IgD-negative memory B cell (primary cell): Measurements from ENCODE around the gene ATP7B. TPM values are rescaled to one million over a fixed set of nuclear protein-coding genes. Genes with fewer than 3 reads are reported as not detected.
"Not testable (repeated sequence)": the region's sequence is repeated elsewhere in the genome, so short reads cannot be mapped to it uniquely, and the experiment has no call there.

Experiments used
- H3K27ac Mint-ChIP-seq, 3 donors: one replicate each; pipeline ENCODE4 v1.8.0; 2020 to 2022; ENCODE audit warnings: mild to moderate bottlenecking in 3 of 3, mixed read lengths in 3 of 3, moderate library complexity in 1 of 3
- H3K27me3 Mint-ChIP-seq: one replicate; pipeline ENCODE4 v1.8.0; 2021; ENCODE audit warnings: mixed read lengths
- H3K36me3 Mint-ChIP-seq: one replicate; pipeline ENCODE4 v1.8.0; 2020; ENCODE audit warnings: mild to moderate bottlenecking, mixed read lengths
- H3K4me1 Mint-ChIP-seq, 3 donors: one replicate each; pipeline ENCODE4 v1.8.0; 2020 to 2022; ENCODE audit warnings: mixed read lengths in 3 of 3, mild to moderate bottlenecking in 1 of 3
- H3K4me3 Mint-ChIP-seq, 4 donors: one replicate each; pipeline ENCODE4 v1.8.0; 2020 to 2022; ENCODE audit warnings: mild to moderate bottlenecking in 4 of 4, mixed read lengths in 4 of 4, moderate library complexity in 3 of 4
- H3K9me3 Mint-ChIP-seq, 3 donors: one replicate each; pipeline ENCODE4 v1.8.0; 2020 to 2021; ENCODE audit warnings: mixed read lengths in 3 of 3, mild to moderate bottlenecking in 1 of 3
- polyA plus RNA-seq: library from polyadenylated mRNA; unstranded; fragments of 300-500 nt; fragmentation: Illumina TruSeq; gene quantifications from one replicate; pipeline ENCODE4 v1.2.3, GENCODE V29; 2021

The ATP7B gene
- polyA plus RNA-seq = not detected

- no peaks in the 10 kb centered on the region for H3K36me3 Mint-ChIP-seq
- peak within 1 kb of the TSS; percentile 61 to 89 (median 83) for H3K27ac Mint-ChIP-seq
- peaks cover 16% of the 10 kb centered on the region for H3K27me3 Mint-ChIP-seq
- H3K4me1 Mint-ChIP-seq = peaks cover 14 to 18% (median 16%) of the 10 kb centered on the region in 3 donors
- H3K9me3 Mint-ChIP-seq = no peaks in the 10 kb centered on the region
- peak within 1 kb of the TSS; percentile 97 to 100 (median 99) for H3K4me3 Mint-ChIP-seq
These were observed at the start of gene ATP7B for GRCh38 chr13:52010890-52011631. TSS of gene ATP7B (minus strand) at chr13:52011450. CDS start at chr13:52011337, 113 bp downstream.

GRCh38 chr13:52053460-52053859 lies 42.2 kb upstream of the ATP7B start:
- H3K27ac Mint-ChIP-seq = no peak overlapping the region
- no peak overlapping the region for H3K4me3 Mint-ChIP-seq
- no peaks in the 10 kb centered on the region for H3K4me1 Mint-ChIP-seq
- peaks cover 1% of the 10 kb centered on the region for H3K36me3 Mint-ChIP-seq
- no peaks in the 10 kb centered on the region for H3K27me3 Mint-ChIP-seq
- peaks cover 7 to 16% (median 7%) of the 10 kb centered on the region in 3 donors for H3K9me3 Mint-ChIP-seq

GRCh38 chr13:52051400-52051799 lies 40.1 kb upstream of the ATP7B start:
- no peaks in the 10 kb centered on the region for H3K4me1 Mint-ChIP-seq

GRCh38 chr13:52048516-52048915 lies 37.3 kb upstream of the ATP7B start:
- no peak overlapping the region for H3K4me3 Mint-ChIP-seq
- peaks cover 4% of the 10 kb centered on the region for H3K36me3 Mint-ChIP-seq
- peaks cover 8 to 15% (median 11%) of the 10 kb centered on the region in 3 donors for H3K9me3 Mint-ChIP-seq
- H3K27ac Mint-ChIP-seq = no peak overlapping the region
- no peaks in the 10 kb centered on the region for H3K27me3 Mint-ChIP-seq
- no peaks in the 10 kb centered on the region for H3K4me1 Mint-ChIP-seq

More at GRCh38 chr13:52051400-52051799, 40.1 kb upstream of the ATP7B start:
- no peaks in the 10 kb centered on the region for H3K27me3 Mint-ChIP-seq
- peaks cover 7 to 16% (median 7%) of the 10 kb centered on the region in 3 donors for H3K9me3 Mint-ChIP-seq
- no peak overlapping the region for H3K27ac Mint-ChIP-seq
- peaks cover 1% of the 10 kb centered on the region for H3K36me3 Mint-ChIP-seq
- H3K4me3 Mint-ChIP-seq = no peak overlapping the region

GRCh38 chr13:52047463-52047862 lies 36.2 kb upstream of the ATP7B start:
- Mint-ChIP-seq H3K4me3 (no peak overlapping the region), H3K4me1 (no peaks in the 10 kb centered on the region), H3K36me3 (peaks cover 4% of the 10 kb centered on the region), H3K27me3 (no peaks in the 10 kb centered on the region), H3K27ac (no peak overlapping the region), H3K9me3 (peaks cover 6 to 15% (median 9%) of the 10 kb centered on the region in 3 donors)

- peaks cover 2 to 11% (median 2%) of the 10 kb centered on the region in 3 donors for H3K9me3 Mint-ChIP-seq
- H3K4me1 Mint-ChIP-seq = peaks cover 0 to 1% (median 0%) of the 10 kb centered on the region in 3 donors
- no peak overlapping the region for H3K27ac Mint-ChIP-seq
- H3K27me3 Mint-ChIP-seq = no peaks in the 10 kb centered on the region
- peaks cover 8% of the 10 kb centered on the region for H3K36me3 Mint-ChIP-seq
- H3K4me3 Mint-ChIP-seq = no peak overlapping the region
These were observed 32.4 kb upstream of the ATP7B start for GRCh38 chr13:52043675-52044074.

GRCh38 chr13:52036037-52036436 lies 24.8 kb upstream of the ATP7B start:
- Mint-ChIP-seq H3K4me3 (no peak overlapping the region), H3K36me3 (peaks cover 6% of the 10 kb centered on the region), H3K27ac (no peak overlapping the region), H3K4me1 (peaks cover 2 to 14% (median 6%) of the 10 kb centered on the region in 3 donors), H3K27me3 (no peaks in the 10 kb centered on the region), H3K9me3 (peaks cover 0 to 3% (median 0%) of the 10 kb centered on the region in 3 donors)

GRCh38 chr13:52034616-52035226 lies 23.5 kb upstream of the ATP7B start:
- Mint-ChIP-seq H3K4me3 (no peak overlapping the region), H3K27ac (no peak overlapping the region), H3K27me3 (no peaks in the 10 kb centered on the region), H3K9me3 (no peaks in the 10 kb centered on the region), H3K4me1 (peaks cover 2 to 21% (median 6%) of the 10 kb centered on the region in 3 donors), H3K36me3 (peaks cover 9% of the 10 kb centered on the region)

- peaks cover 2 to 21% (median 5%) of the 10 kb centered on the region in 3 donors for H3K4me1 Mint-ChIP-seq
- H3K36me3 Mint-ChIP-seq = peaks cover 11% of the 10 kb centered on the region
- H3K27me3 Mint-ChIP-seq = no peaks in the 10 kb centered on the region
- H3K4me3 Mint-ChIP-seq = no peak overlapping the region
- H3K9me3 Mint-ChIP-seq = no peaks in the 10 kb centered on the region
- H3K27ac Mint-ChIP-seq = no peak overlapping the region
These were observed 21.8 kb upstream of the ATP7B start for GRCh38 chr13:52033039-52033438.

- H3K36me3 Mint-ChIP-seq = peaks cover 15% of the 10 kb centered on the region
These were observed 19.2 kb upstream of the ATP7B start for GRCh38 chr13:52030401-52030800.

GRCh38 chr13:52029569-52029968 lies 18.3 kb upstream of the ATP7B start:
- no peaks in the 10 kb centered on the region for H3K27me3 Mint-ChIP-seq
- H3K9me3 Mint-ChIP-seq = no peaks in the 10 kb centered on the region
- H3K36me3 Mint-ChIP-seq = peaks cover 19% of the 10 kb centered on the region
- H3K4me3 Mint-ChIP-seq = no peak overlapping the region
- H3K4me1 Mint-ChIP-seq = peaks cover 7 to 31% (median 13%) of the 10 kb centered on the region in 3 donors
- no peak overlapping the region for H3K27ac Mint-ChIP-seq

More at GRCh38 chr13:52030401-52030800, 19.2 kb upstream of the ATP7B start:
- H3K27ac Mint-ChIP-seq, H3K4me3 Mint-ChIP-seq, H3K9me3 Mint-ChIP-seq, H3K27me3 Mint-ChIP-seq: not testable (repeated sequence)
- H3K4me1 Mint-ChIP-seq = peaks cover 7 to 30% (median 13%) of the 10 kb centered on the region in 3 donors

GRCh38 chr13:52027832-52028231 lies 16.6 kb upstream of the ATP7B start:
- Mint-ChIP-seq H3K4me1 (peaks cover 7 to 25% (median 13%) of the 10 kb centered on the region in 3 donors), H3K27ac (no peak overlapping the region), H3K27me3 (no peaks in the 10 kb centered on the region), H3K36me3 (peaks cover 25% of the 10 kb centered on the region), H3K9me3 (no peaks in the 10 kb centered on the region), H3K4me3 (no peak overlapping the region)

- Mint-ChIP-seq H3K27me3 (no peaks in the 10 kb centered on the region), H3K27ac (no peak overlapping the region), H3K4me3 (no peak overlapping the region), H3K9me3 (no peaks in the 10 kb centered on the region), H3K4me1 (peaks cover 6 to 20% (median 9%) of the 10 kb centered on the region in 3 donors), H3K36me3 (peaks cover 26% of the 10 kb centered on the region)
These were observed 15.0 kb upstream of the ATP7B start for GRCh38 chr13:52026246-52026626.

GRCh38 chr13:52025475-52026245 lies 14.4 kb upstream of the ATP7B start:
- Mint-ChIP-seq H3K27me3 (no peaks in the 10 kb centered on the region), H3K4me3 (no peak overlapping the region), H3K4me1 (peaks cover 6 to 20% (median 9%) of the 10 kb centered on the region in 3 donors), H3K9me3 (no peaks in the 10 kb centered on the region), H3K27ac (no peak overlapping the region), H3K36me3 (peaks cover 27% of the 10 kb centered on the region)

GRCh38 chr13:52024481-52024880 lies 13.2 kb upstream of the ATP7B start, which contains the start of gene UTP14C:
TSS of gene UTP14C (plus strand) at chr13:52024691. CDS start at chr13:52028805, 4,114 bp downstream.
- no peaks in the 10 kb centered on the region for H3K9me3 Mint-ChIP-seq
- H3K36me3 Mint-ChIP-seq = peaks cover 27% of the 10 kb centered on the region
- H3K4me3 Mint-ChIP-seq = no peak within 1 kb of the TSS
- H3K27me3 Mint-ChIP-seq = no peaks in the 10 kb centered on the region
- no peak within 1 kb of the TSS for H3K27ac Mint-ChIP-seq
- H3K4me1 Mint-ChIP-seq = peaks cover 6 to 14% (median 9%) of the 10 kb centered on the region in 3 donors
